Retinal pigment epithelial cell (primary cell): ENCODE data around the gene TDRD9.

Experiments used
- DNase-seq: peaks from one replicate; pipeline ENCODE4 v3.0.0-alpha.2; 2010; ENCODE audit warnings: low read depth
- H3K4me3 ChIP-seq: 2 replicates; pipeline ENCODE4 v1.5.1; 2011; ENCODE audit warnings: mild to moderate bottlenecking, low read length, control low read depth, moderate library complexity
- CTCF ChIP-seq: conservative IDR thresholded peaks from 2 replicates; pipeline ENCODE4 v1.5.1; 2011; ENCODE audit warnings: low read depth, low read length, control low read depth, inconsistent platforms

TDRD9 gene

GRCh38 chr14:104049576-104050240, 121.5 kb downstream of the TDRD9 start:
- H3K4me3 ChIP-seq = no peak overlapping the region
- DNase-seq = no peak
- no peak for TF ChIP-seq CTCF

DNA sequence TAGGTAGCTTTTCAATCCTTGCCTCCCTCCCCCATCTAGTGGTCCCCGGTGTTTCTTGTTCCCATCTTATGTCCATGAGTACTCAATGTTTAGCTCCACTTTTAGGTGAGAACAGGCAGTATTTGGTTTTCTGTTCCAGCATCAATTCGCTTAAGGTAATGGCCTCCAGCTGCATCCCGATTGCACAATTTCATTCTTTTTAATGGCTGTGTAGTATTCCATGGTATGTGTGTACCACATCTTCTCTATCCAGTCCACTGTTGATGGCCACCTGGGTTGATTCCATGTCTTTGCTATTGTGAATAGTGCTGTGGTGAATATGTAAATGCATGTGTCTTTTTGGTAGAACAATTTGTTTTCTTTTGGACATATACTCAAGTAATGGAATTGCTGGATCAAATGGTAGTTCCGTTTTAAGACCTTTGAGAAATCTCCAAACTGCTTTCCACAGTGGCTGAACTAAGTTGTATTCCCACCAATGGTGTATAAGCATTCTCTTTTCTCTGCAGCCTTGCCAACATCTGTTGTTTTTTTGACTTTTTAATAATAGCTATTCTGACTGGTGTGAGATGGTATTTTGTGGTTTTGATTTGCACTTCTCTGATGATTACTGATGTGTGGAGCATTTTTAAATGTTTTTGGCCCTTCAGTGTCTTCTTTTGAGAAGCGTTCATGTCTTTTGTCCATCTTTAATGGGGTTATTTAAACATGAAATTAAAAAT, 123.0 kb downstream of the TDRD9 start:
- TF ChIP-seq CTCF = no peak
- no peak overlapping the region for H3K4me3 ChIP-seq
- DNase-seq = no peak

GRCh38 chr14:104054222-104054905, 126.1 kb downstream of the TDRD9 start:
- no peak overlapping the region for H3K4me3 ChIP-seq
- TF ChIP-seq CTCF = no peak
- DNase-seq = no peak

GRCh38 chr14:104062281-104062680, 134.0 kb downstream of the TDRD9 start:
- no peak for TF ChIP-seq CTCF
- no peak for DNase-seq
- no peak overlapping the region for H3K4me3 ChIP-seq

- TF ChIP-seq CTCF = no peak
- no peak overlapping the region for H3K4me3 ChIP-seq
- no peak for DNase-seq
These were observed 135.7 kb downstream of the TDRD9 start for GRCh38 chr14:104064003-104064402.

DNA sequence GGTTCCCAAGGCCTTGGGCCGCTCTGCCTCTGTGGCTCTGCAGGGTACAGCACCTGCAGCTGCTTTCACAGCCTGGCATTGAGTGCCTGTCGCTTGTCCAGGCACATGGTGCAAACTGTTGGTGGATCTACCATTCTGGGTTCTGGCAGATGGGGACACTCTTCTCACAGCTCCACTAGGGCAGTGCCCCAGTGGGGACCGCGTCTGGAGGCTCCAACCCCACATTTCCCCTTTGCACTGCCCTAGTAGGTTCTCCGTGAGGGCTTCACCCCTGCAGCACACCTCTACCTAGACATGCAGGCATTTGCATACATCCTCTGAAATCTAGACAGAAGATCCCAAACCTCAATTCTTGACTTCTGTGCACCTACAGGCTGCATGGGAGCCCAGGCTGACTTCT, 138.0 kb downstream of the TDRD9 start:
- no peak for TF ChIP-seq CTCF
- no peak overlapping the region for H3K4me3 ChIP-seq
- DNase-seq = no peak
